GM19452 (cell line): ENCODE results near the gene ST6GAL2.

ENCODE experiments used
- ATAC-seq: cut with Tn5 transposase; IDR thresholded peaks from one replicate; pipeline ENCODE4 v1.9.1; 2021; ENCODE audit not compliant: unreplicated experiment

Gene ST6GAL2

DNA sequence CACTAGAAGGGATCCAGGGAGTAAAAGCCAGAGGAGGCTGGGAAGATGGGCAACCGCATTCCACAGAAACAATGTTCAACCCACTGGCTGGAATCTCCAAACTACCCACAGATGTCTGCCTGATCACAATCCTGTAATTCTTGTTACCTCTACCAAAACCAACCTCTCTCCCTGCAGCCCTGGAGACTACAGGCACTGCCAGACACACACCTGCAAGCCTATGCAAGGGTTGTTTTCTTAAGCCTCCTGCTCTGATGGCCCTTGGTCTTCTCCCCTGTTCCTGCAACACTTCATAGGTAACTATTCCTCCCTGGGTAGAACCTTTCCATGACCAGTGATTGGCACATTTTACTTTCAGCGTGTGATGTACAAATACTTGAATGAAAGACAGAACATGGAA lies 21.9 kb downstream of the ST6GAL2 start:
- no peak for ATAC-seq

DNA sequence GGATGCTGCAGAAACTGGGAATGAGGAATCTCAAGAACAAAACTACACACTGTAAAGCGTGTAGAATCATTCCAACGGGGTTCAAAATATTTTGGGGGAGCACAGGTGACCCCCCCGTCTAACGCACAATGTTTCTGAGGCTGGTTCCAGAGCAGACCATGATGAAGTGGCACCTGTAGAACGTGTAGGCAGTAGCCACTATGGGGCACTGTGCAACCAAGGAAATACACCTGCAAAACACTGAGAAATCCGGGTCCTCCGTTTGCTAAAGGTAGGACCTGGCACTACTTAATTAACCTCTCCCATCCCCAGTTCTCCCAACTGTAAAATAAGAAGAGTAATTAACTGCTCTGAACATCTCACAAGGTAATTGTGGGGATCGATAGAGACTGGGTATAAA lies 22.6 kb downstream of the ST6GAL2 start:
- ATAC-seq: no peak

DNA sequence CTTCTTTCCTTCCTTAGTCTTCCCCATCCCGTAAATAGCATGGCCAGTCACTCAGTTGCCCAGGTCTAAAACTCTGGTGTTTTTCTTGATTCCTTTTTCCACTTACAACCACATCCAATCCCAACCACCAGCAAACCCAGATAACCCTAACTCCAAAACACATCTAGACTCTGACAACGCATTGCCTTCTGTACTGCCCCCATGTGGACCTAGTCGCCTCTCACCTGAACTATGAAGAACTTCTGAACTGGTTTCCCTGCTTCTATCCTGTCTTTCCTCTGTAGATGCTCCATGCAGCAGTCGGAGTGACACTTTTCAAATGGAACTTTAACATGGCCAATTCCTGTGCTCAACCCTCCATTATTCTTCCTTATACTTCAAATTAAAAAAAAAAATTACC lies 26.5 kb downstream of the ST6GAL2 start:
- ATAC-seq: no peak

DNA sequence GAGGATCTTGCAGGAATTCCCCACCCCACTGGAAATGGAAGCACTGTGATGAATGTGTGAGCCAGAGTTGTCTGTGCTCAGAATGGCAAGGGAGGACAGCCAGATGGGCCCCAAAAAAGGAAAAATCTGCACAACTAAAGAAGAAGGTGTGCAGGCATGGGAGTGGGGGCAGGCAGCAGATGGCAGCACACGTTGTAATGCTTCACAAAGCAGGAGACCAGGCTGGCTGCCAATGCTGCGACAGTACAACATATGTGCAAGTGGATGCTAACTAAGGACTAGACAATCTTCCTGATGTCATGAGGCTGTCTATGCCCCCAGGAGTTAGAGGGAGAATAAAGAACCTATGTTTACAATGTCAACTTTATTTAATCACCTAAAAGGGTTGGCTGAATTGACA lies 27.2 kb downstream of the ST6GAL2 start:
- ATAC-seq: no peak

DNA sequence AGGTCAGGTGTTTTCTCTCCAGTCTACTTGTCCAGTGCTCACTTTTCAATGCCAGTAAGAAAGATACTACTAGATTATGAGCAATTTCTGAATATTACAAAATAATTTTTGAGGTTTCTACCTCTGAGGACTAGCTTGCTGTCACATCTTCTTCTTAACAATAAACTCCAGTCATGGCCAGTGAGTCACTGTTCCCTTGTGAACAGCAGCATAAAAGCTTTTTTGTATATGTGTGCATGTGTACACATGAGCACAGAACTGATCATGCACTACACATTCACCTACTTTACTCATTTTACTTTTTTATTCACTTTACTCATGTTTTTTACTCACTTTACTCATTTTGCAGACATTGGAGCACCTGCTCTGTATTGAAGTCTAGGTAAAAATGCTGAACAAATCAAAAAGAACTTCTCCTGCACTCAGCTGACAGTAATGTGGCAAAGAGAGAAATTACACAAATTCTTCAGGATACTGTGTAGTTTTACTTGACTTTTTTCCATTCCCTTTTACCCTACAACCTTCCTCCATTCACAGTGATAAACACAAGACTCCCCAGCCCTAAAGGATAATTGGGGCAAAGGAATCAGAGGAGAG lies 28.0 kb downstream of the ST6GAL2 start:
- no peak for ATAC-seq

DNA sequence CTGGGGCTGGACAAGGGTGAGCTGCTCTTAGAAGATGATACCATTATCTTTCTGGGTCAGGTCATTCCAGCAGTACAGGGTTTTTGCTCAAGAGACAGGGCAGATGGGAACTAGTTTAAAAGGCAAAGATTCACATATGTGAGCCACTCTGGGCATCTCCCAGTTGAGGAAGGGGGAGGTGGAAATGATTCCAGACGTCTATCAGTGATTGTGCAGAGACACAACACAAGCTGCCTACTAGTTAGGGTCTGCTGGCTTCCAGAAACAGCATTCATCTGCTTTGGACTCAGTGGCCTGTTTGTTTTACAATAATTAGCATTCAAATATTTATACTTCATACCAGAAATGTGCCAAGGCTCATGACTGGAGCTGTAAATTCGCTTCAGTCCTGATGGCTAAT lies 32.3 kb downstream of the ST6GAL2 start:
- ATAC-seq: no peak

DNA sequence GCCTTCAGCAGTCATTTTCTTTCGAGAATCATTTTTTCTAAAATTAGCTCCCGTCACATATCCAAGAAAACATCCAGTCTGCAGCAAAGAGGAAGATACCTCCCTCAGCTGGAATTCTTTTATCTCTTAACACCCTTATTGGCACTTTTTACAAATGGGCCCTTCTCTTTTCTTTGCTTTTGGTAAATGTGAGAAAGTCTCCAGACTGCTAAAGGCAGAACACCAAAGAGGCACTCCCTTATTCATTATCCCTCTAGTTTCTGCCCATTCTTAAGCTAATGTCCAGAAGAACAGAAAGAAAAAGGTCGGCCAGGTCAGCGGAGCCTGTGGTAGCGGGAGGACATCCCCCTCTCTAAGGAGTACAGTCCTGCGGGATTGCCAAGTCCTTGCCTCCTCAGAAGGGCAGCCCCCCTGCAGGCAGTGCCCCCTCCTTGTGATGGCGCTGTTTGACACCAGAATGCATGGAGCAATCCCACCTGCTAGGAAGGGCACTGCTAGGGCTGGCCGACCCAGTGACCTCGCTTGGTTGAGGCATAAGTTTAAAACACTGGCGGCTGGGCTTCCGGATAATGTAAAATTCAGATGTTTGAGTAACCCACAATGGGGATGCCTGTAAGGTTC lies 34.0 kb downstream of the ST6GAL2 start:
- no peak for ATAC-seq

DNA sequence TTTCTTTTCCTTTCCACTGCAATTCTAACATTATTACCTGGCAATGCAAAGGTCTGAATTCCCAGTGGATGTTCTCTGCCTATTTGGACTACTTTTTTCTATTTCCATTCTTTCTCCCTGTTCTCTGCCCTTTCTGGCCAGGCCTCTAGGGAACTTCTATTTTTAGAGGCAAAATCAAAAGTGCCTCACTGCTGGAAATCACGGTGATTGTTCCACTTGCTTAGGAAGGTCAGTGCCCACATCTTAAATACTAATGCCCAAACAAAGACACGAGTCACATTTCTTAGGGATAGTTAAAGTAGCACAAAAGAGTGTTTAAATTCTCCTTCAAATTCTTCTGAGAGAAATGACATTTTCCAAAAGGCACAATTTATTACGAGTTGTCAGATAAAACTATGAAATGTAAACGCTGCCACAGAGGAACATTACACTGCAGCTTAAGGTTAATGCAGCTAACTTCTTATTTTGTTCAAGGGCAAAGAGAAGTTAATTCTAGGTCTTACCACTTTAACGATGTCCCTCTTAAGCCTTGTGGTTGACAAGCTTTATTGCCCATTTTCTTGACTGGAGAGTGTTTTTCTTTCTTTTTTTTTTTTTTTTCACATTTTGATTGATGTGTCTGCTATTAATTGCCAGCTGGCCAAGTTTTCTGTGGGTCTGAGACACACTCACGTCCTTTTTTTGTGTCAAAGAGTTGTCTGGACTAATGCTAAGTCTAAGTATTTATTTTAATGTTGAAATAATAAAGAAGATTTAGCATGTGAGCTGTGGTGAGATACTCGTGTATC lies 34.7 kb downstream of the ST6GAL2 start:
- no peak for ATAC-seq

DNA sequence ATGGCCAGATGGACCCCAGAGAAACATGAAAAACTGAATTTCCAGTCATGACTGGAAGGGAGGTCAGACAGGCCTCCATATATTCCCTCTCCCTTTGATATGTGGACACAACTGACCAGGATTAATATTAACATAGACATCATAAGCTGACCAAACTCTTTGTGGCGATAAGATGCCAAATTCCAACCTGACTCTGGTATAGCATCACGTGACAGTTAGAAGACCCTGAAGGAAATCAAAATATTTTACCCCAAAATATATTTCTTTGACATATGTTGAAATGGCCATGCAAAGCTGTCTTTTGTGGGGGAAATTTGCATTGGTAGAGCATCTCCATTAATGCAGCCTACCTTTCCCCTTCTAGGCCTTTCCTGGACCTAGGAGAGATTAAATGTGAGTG lies 36.7 kb downstream of the ST6GAL2 start:
- ATAC-seq: no peak

DNA sequence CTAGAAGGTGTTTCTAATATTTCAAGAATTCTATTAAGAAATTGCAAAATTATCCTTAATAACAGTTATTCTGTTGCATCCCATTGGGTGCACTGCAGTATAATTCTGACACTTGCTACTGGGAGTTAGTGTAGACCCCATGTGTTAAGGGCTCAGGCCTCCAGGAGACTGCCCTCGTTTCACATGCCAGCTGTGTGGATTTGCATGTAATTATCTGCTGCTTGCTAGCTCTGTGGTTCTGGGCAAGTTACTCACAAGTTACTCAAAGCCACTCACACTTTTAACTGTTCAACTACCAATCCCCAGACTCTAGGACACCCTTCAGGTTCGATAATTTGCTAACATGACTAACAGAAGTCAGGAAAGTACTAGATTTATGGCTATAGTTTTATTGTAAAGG lies 38.6 kb downstream of the ST6GAL2 start:
- no peak for ATAC-seq

DNA sequence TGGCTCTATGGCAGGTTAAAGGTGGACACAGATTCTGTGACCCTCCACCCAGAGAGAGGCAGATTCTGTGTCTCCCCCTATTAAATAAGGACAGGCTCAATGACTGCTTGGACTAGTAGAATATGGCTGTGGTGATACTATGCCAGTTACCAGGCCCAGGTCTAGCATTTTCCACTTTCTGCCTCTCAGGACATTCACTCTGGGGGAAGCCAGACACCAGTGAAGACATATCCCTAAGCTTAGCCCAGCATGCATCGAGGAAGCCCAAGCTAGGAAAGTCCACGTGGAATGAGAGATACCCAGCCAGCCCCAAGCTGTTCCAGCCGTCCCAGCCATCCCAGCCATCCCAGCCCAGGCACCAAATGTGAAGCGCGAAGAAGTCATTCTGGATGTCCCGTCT lies 40.3 kb downstream of the ST6GAL2 start:
- ATAC-seq: no peak

DNA sequence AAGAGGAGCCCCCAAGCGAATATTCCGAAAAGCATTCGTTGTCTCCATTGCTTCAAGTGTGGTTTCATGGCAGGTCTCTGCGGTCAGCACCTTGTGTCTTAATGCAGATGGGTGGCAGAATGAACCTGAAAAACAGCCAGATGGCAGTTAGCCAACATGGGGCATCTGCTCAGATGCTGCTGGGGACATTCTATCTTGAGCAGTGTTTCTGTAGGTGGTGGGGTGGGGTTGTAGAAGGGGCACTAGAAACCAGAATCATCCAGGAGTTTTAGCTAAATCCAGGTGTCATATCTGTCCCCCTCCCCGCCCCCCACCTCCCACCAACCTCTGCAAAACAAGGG lies 42.1 kb downstream of the ST6GAL2 start:
- no peak for ATAC-seq

DNA sequence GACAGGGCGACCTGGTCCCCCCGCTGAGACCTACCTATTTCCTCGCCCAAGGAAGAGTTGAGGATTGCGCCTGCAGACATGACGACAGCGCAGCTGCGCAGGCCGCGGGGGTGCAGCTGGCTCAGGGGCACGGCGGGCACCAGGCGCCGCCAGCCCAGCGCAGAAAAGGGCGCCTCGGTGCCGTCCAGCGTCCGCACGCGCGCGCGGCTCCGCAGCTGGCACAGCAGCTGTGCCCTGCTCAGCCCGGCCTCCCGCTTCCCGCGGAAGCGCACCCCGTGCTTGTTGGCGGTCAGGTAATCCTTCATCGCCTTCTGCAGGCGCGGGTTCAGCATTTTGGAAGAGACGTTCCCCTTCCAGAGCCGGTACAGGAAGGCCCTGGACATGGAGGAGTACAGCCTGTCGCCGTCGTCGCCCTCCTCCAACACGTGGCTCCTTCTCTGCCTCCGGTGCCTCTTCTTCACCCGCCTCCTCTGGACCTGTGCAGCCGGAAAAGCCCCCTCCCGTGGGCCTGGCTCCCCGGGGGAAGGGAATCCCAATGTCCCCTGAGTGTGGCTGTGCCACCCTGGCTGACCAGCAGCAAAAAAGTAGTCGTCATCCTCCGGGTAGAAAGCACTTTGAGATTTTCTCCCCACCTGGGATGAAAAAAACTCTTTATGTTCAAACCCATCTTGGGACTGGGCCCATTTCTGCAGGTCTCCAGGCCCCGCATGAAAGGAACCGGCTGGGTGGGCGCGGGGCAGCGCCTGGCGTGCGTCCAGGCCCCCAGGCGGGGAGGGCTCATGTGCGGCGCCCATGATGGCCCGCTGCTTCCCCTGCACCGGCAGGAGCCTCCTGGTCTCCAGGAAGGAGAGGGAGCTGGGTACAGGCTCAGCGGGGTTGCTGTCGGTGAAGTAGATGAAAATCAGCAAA lies 42.7 kb downstream of the ST6GAL2 start:
- ATAC-seq: no peak

DNA sequence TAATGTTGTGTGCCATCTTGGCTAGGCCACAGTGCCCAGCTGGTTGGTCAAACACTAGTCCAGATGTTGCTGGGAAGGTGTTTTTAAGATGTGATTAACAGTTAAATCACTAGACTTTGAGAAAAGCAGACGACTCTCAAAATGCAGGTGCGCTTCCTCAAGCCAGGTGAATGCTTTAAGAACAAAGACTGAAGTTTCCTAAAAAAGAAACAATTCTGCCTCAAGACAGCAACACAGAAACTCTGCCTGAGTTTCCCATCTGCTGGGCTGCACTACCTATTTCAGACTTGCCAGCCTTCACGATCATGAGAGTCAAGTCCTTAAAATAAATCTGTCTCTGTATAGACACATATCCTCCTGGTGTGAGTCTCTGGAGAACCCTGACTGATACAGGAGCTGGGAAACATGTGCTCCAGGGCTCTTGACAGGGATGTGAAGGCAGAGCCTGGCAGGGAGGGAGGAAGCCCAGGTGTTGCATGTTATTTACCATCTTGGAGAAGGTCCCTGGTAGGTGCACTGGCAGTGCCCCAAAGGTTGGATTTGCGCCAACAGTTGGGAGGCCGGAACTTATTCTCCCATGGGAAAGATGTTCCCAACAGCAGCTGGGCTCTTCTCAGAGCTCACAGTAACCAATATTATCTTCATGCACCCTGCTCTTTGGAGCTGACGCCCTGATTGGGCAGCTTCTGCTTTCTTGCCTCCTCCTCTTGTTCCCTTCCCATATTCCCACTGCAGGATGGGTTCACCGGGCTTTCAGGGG lies 43.9 kb downstream of the ST6GAL2 start:
- no peak for ATAC-seq

DNA sequence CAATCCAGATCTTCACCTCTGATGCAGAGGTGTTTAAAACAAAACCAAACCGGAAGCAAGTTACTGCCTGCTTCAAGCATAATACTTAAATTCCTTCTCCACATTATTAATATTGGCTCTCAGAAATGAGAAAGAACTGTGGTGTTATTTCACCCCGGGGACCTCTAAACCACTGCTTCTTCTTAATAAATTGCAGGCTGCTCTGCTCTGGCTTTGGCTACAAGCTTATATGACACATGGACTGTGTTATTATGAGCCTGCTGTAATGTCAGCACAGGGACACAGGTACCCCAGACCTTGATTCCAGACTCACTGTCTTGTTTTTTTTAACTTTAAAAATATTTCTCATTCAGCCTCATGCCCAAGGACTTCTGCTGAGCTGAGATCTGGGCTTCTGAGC lies 45.1 kb downstream of the ST6GAL2 start:
- ATAC-seq: no peak

DNA sequence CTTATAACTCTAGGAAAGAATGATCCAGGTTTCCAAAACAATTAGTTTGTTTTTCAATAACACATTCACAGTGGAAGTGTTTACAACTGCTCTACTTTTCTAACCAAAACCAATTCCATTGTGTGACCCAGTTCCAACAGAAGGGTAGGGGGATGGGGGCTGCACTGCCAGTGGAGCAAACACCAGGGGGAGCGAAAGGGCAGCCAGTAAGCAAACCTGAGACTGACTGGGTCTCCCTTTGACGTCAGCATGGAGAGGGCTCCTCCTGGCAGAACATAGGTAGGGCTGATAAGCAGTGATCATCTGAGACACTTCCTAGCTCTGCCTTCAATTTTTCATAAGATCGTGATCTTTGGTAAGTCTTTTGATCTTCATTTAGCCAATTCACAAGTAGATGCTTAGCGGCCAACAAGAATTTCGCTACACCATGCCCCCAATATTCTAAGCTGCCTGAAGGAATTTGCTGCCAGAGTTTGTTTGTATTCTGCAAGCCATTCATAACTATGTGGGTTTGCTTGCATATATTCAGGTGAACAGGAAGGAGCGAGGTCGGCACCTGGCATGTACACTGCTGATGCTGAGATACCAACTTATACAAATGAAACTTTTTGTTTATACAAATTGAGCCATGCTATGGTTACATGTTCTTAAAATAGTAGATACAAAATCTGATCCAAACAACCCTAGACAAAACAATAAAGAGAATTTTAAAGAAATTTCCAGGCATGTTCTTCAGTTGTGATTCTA lies 45.9 kb downstream of the ST6GAL2 start:
- ATAC-seq: no peak

DNA sequence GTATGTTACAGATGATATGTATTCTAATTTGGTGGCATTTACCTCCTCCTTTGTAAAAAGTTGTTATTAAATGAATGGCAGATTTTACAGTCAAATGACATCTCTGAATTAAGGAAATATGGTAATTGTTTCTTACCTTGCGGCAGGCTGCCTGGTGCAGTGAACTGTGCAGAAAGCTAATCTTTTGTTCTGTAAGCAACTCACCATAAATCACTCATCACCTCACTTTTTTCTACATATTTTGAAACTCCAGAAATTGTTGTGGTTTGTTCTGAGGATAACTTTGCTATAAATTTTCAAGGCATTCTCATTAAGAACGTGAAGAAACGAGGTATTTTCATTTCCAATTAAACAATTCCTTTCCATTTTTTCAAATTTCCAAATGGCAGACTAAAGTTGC lies 52.7 kb downstream of the ST6GAL2 start:
- ATAC-seq: no peak

DNA sequence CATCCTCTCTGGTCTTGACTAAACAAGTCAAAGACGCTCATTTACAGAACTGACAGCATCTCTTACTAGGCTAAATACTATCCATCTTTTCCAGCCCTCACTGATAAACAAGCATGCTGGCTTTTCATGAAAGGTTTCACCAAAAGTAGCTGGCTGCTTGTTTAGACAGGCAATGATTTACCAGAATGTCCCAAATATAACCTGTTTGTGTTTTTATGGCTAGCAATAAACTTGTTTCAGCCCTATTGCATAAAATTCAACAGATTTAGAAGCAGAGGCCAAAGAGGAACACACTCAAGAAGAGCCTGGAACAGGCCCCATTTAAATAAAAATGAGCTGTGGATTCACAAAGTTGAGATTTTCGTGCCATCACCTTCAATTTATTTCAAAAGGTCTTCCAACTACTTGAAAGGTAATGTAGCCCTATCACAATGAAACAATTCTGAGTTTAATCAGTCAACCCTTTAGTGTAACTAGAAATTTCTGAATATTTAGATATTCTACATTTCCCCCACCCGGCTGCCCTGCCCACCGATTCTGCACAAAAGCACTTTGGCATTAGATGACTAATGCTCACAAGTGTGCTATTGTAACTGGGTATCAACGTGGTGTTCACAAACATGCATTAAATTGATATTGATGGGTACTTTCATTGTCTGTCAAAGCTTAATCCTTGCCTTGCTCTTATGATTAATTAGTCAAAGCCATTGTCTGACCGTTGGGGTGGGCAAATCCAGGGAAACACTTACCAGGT lies 54.0 kb downstream of the ST6GAL2 start:
- ATAC-seq: no peak

DNA sequence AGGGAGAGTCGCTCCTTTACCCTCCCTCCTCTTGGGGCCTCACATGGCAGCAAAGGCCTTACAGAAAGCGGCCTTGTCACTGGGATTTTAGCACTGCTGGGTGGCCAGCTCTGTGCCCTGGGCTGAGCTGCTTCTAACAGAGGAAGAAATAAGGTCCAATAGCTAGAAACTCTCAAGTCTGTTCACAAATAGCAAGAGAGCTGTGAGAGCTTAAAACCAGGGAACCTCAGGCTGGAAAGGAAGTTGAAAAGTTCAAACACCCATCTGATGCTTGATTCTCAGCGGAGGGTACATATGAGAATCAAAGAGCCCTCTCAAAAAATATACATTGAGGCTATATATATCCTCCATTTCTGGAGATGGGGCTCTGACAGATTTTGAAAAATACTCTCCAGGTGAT lies 54.7 kb downstream of the ST6GAL2 start:
- no peak for ATAC-seq
